ENCODE measurements around the gene PSG1.

Gene PSG1

DNA sequence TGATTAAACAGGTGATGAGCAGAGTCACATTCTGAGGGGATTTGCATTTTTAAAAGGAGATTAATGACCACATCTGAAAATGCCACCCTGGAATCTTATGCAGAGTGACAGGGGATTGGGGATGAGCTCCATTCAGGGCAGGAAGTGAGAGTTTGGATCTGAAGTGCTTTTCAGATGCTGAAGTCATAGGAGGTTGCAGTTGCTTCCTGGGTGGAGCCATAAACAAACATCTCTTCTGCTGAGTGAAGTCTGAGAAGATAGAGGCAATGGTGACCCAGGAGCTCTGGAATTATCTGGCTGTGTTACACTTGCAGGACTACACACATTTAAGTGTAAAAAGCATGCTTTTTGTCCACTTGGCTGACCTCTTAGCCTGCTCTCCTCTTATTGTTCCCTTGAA is 62.6 kb downstream of the PSG1 start:
- no peak for DNase-seq
